ENCODE measurements around the gene GPR132.

DNA sequence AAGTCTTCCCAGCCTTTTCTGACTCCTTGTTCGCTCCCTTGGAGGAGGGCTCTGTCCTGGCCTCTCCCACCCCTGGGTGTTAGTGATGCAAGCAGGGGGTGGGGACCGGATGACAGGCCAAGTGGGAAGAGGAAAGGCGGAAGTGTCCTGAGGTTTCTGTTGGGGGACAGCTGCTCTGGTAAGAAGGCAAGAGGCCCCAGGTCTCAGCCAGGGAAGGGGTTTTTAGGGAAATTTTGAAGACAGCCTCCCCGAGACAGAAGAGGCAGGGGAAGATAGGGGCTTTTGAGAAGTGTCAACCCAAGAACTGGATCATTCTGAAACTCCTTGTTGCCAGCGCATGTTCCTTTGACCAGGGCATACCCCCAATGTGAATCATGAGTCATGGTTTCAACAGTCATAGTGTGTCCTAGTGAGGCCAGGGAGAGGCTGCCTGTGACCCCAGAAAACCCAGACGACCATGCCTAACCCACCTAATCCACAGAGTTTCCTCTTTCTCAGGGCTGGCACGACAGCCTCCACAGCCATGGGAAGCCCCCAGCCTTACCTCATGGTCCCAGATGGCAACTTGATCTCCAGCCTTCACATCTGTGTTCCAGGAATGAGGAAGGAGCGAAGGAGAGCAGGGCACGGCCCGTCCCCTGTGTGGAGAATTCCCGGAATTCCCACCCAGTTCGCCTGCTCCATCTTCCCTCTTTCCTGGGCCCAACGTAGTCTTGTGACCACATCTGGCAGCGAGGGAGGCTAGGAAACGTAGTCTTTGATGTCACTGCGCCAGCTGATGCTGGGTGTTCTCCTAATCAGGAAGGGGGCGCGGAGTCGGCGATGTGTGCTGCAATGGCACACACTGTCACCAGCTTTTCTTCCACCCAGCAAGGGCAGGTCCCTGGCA is 4.9 kb upstream of the GPR132 start:
- TF ChIP-seq, protein P1, sequence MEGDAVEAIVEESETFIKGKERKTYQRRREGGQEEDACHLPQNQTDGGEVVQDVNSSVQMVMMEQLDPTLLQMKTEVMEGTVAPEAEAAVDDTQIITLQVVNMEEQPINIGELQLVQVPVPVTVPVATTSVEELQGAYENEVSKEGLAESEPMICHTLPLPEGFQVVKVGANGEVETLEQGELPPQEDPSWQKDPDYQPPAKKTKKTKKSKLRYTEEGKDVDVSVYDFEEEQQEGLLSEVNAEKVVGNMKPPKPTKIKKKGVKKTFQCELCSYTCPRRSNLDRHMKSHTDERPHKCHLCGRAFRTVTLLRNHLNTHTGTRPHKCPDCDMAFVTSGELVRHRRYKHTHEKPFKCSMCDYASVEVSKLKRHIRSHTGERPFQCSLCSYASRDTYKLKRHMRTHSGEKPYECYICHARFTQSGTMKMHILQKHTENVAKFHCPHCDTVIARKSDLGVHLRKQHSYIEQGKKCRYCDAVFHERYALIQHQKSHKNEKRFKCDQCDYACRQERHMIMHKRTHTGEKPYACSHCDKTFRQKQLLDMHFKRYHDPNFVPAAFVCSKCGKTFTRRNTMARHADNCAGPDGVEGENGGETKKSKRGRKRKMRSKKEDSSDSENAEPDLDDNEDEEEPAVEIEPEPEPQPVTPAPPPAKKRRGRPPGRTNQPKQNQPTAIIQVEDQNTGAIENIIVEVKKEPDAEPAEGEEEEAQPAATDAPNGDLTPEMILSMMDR (IDR thresholded peaks at IDR 0.05): no peak
- TF ChIP-seq POLR2A (IDR thresholded peaks at IDR 0.05) (no peak), POLR2AphosphoS5 (IDR thresholded peaks at IDR 0.05) (no peak)

Measured in breast epithelium (tissue), 3 donors.